HepG2 (cell line): ENCODE results near the gene ABI3BP. TPM values are rescaled to one million over a fixed set of nuclear protein-coding genes. Genes with fewer than 3 reads are reported as not detected.

Source experiments
- ATAC-seq: fragments of 200-7000 bp; cut with Tn5 transposase; 3 replicates; pipeline ENCODE4 v1.9.1; 2020; ENCODE audit warnings: mild to moderate bottlenecking, moderate library complexity
- BruUV-seq: library from RNA; stranded (reverse); fragments of 400-500 nt; replicated peaks from 2 replicates; lab custom pipeline; 2021; lab: Mats Ljungman, UMichigan
- CTCF ChIA-PET: fragments of 300-600 bp; formaldehyde crosslinking; extraction: SDS; loops from one replicate; lab custom pipeline; 2021; ENCODE audit warnings: low total read pairs, inconsistent platforms, low intra/inter-chr PET ratio; lab: Yijun Ruan, JAX
- POLR2A ChIA-PET: fragments of 350-600 bp; sonication (Branson Sonifier 250); formaldehyde crosslinking; loops from one replicate; lab custom pipeline; 2020; ENCODE audit warnings: antibody characterized with exemption, inconsistent platforms; lab: Yijun Ruan, JAX
- DNase-seq: peaks from one replicate; pipeline ENCODE4 v3.0.0-alpha.2; 2015; ENCODE audit warnings: low spot score
- FAIRE-seq: peaks from 3 replicates; lab custom pipeline; 2011; peaks lifted over from hg19 to GRCh38; lab: Jason Lieb, UNC
- H2AFZ ChIP-seq: one replicate; pipeline ENCODE4 v1.6.1; 2011; ENCODE audit warnings: low read length, inconsistent platforms
- H3K27ac ChIP-seq: fragments of 300-600 bp; 3 replicates; pipeline ENCODE4 v1.8.0; 2011; ENCODE audit warnings: mixed run types, mild to moderate bottlenecking, mixed read lengths, low read length, inconsistent platforms; ENCODE audit not compliant: insufficient read depth; ENCODE audit errors: extremely low read length
- H3K27me3 ChIP-seq, 2 experiments: fragments of 200-600 bp in 1 of 2; 2 replicates in 1 of 2; 3 replicates in 1 of 2; pipeline versions ENCODE4 v1.6.0 to v1.8.0; 2011; ENCODE audit warnings: low read length in 2 of 2, mild to moderate bottlenecking in 2 of 2, moderate library complexity in 2 of 2, inconsistent platforms in 1 of 2; ENCODE audit not compliant: insufficient read depth in 2 of 2, control insufficient read depth in 1 of 2
- H3K36me3 ChIP-seq, 2 experiments: fragments of 200-600 bp in 1 of 2; replicated peaks in 1 of 2; 2 replicates in 1 of 2; 3 replicates in 1 of 2; pipeline versions ENCODE4 v1.5.1 to v1.8.0; 2011; ENCODE audit warnings: low read length in 2 of 2, inconsistent platforms in 1 of 2; ENCODE audit not compliant: insufficient read depth in 2 of 2, control insufficient read depth in 1 of 2
- H3K4me1 ChIP-seq: 2 replicates; pipeline ENCODE4 v1.5.1; 2012; ENCODE audit warnings: low read length, inconsistent platforms; ENCODE audit not compliant: insufficient read depth
- H3K4me2 ChIP-seq: 2 replicates; pipeline ENCODE4 v1.6.0; 2011; ENCODE audit warnings: low read depth, low read length, inconsistent platforms
- H3K4me3 ChIP-seq, 3 experiments: fragments of 200-600 bp in 1 of 3; sonication (generic), shearing (Covaris generic) in 1 of 3; replicated peaks in 1 of 3; 2 replicates each; pipeline ENCODE4 v1.5.1; 2011 to 2016; ENCODE audit warnings: low read length in 3 of 3, inconsistent platforms in 2 of 3, low read depth in 2 of 3, mild to moderate bottlenecking in 2 of 3, control low read depth in 1 of 3, mixed read lengths in 1 of 3; ENCODE audit not compliant: insufficient read depth in 1 of 3
- H3K79me2 ChIP-seq: one replicate; pipeline ENCODE4 v1.6.1; 2011; ENCODE audit warnings: low read length, inconsistent platforms; ENCODE audit not compliant: insufficient read depth
- H3K9ac ChIP-seq: 2 replicates; pipeline ENCODE4 v1.6.0; 2011; ENCODE audit warnings: mild to moderate bottlenecking, low read depth, low read length, inconsistent platforms; ENCODE audit not compliant: insufficient read depth
- H3K9me3 ChIP-seq: 2 replicates; pipeline ENCODE4 v1.5.1; 2012; ENCODE audit warnings: mild to moderate bottlenecking, low read length
- H4K20me1 ChIP-seq: 2 replicates; pipeline ENCODE4 v1.6.0; 2011; ENCODE audit warnings: inconsistent platforms, mild to moderate bottlenecking, low read length, moderate library complexity; ENCODE audit not compliant: insufficient read depth
- MAFF ChIP-seq: IDR thresholded peaks from 2 replicates; pipeline ENCODE4 v1.6.1; 2011; ENCODE audit warnings: low read depth, low read length, improper control_type of control experiment
- MAFK ChIP-seq, 2 experiments: IDR thresholded peaks in 1 of 2; conservative IDR thresholded peaks in 1 of 2; 2 replicates each; pipeline ENCODE4 v1.6.1; 2011; ENCODE audit warnings: improper control_type of control experiment in 2 of 2, low read length in 2 of 2
- MXD4 ChIP-seq: IDR thresholded peaks from 2 replicates; pipeline ENCODE4 v1.6.1; 2016; ENCODE audit warnings: mild to moderate bottlenecking, missing biosample characterization, missing genetic modification reagents
- NFATC3 ChIP-seq: sonication (generic); formaldehyde crosslinking; IDR thresholded peaks from 2 replicates; pipeline ENCODE4 v1.5.1; 2020; ENCODE audit warnings: mild to moderate bottlenecking, missing genetic modification reagents
- NR1H2 ChIP-seq: sonication (generic); formaldehyde crosslinking; IDR thresholded peaks from 2 replicates; pipeline ENCODE4 v1.8.1; 2022; ENCODE audit warnings: low read depth, missing genetic modification reagents, borderline replicate concordance
- PTBP1 ChIP-seq: fragments of 200-400 bp; formaldehyde crosslinking; IDR thresholded peaks from 2 replicates; pipeline ENCODE4 v1.6.1; 2018; ENCODE audit warnings: low read length, low read depth; ENCODE audit not compliant: poor library complexity, severe bottlenecking
- STAG1 ChIP-seq: sonication (generic); formaldehyde crosslinking; IDR thresholded peaks from 2 replicates; pipeline ENCODE4 v1.4.0; 2020; ENCODE audit warnings: missing genetic modification reagents
- STAT5B ChIP-seq: sonication (generic); formaldehyde crosslinking; IDR thresholded peaks from 2 replicates; pipeline ENCODE4 v1.4.0; 2020; ENCODE audit warnings: missing genetic modification reagents
- TSC22D2 ChIP-seq: sonication (generic); formaldehyde crosslinking; IDR thresholded peaks from 2 replicates; pipeline ENCODE4 v1.5.1; 2020; ENCODE audit warnings: missing genetic modification reagents, mild to moderate bottlenecking, borderline replicate concordance
- ZNF12 ChIP-seq: sonication (generic); formaldehyde crosslinking; IDR thresholded peaks from 2 replicates; pipeline ENCODE4 v1.5.0; 2020; ENCODE audit warnings: missing genetic modification reagents
- ZNF20 ChIP-seq: sonication (generic); formaldehyde crosslinking; IDR thresholded peaks from 2 replicates; pipeline ENCODE4 v1.4.0; 2020; ENCODE audit warnings: mild to moderate bottlenecking, moderate library complexity, missing genetic modification reagents
- ZNF354B ChIP-seq: sonication (generic); formaldehyde crosslinking; IDR thresholded peaks from 2 replicates; pipeline ENCODE4 v1.8.0; 2022; ENCODE audit warnings: mild to moderate bottlenecking, missing genetic modification reagents
- ZNF670 ChIP-seq: sonication (generic); formaldehyde crosslinking; IDR thresholded peaks from 2 replicates; pipeline ENCODE4 v1.8.0; 2022; ENCODE audit warnings: mild to moderate bottlenecking, missing genetic modification reagents, borderline replicate concordance
- ZNF772 ChIP-seq: sonication (generic); formaldehyde crosslinking; IDR thresholded peaks from 2 replicates; pipeline ENCODE4 v1.5.0; 2020; ENCODE audit warnings: mild to moderate bottlenecking, missing genetic modification reagents
- ZNF800 ChIP-seq: sonication (generic); formaldehyde crosslinking; IDR thresholded peaks from 2 replicates; pipeline ENCODE4 v1.4.0; 2020; ENCODE audit warnings: missing genetic modification reagents
- WGBS: methylation state at CpG from one replicate; pipeline ENCODE4 v1.1.6; 2017; ENCODE audit warnings: low lambda C conversion rate; 5-methylcytosine and 5-hydroxymethylcytosine counted together
- in situ Hi-C: cut with HindIII; loops from 2 replicates; pipeline ENCODE4 v1.10.0; 2017; ENCODE audit warnings: low pct_unique_long_range_greater_than_20kb; ENCODE audit not compliant: extremely low pct_ligation_motif_present
- intact Hi-C: fragments of 100-400 bp; cut with micrococcal nuclease; formaldehyde crosslinking; loops from one replicate; pipeline ENCODE4 v1.10.0; 2022; ENCODE audit not compliant: unreplicated experiment
- polyA plus RNA-seq, 8 experiments: library from polyadenylated mRNA; depleted of rRNA in 3 of 8; stranded (reverse) in 7 of 8; unstranded in 1 of 8; fragments of >200 nt; fragmentation: Illumina TruSeq in 4 of 8; extraction: Trizol in 4 of 8; gene quantifications; 2 replicates each; pipeline versions ENCODE4 v1.2.1 to v1.2.3, GENCODE V29; 2011 to 2016; ENCODE audit warnings: low read depth in 4 of 8, missing spikeins in 1 of 8, mixed read lengths in 1 of 8; ENCODE audit not compliant: insufficient read depth in 1 of 8
- total RNA-seq, 5 experiments: library from RNA; depleted of rRNA; stranded (reverse); fragments of >200 nt; fragmentation: Illumina TruSeq; extraction: Trizol; gene quantifications; 2 replicates each; pipeline ENCODE4 v1.2.3, GENCODE V29; 2016; ENCODE audit warnings: low read depth in 1 of 5
- TF ChIP-seq, protein P1 (sequence below): sonication (generic); formaldehyde crosslinking; IDR thresholded peaks from 2 replicates; pipeline ENCODE4 v1.5.1; 2020; ENCODE audit warnings: mild to moderate bottlenecking, missing genetic modification reagents, moderate library complexity
- TF ChIP-seq, protein P2 (sequence below): sonication (generic); formaldehyde crosslinking; IDR thresholded peaks from 2 replicates; pipeline ENCODE4 v1.4.0; 2020; ENCODE audit warnings: missing genetic modification reagents, borderline replicate concordance

ABI3BP gene
- total and polyA plus RNA-seq, 2 of the 13 experiments (the other 11 are each of a cell fraction or from before 2014, with no cell fraction given) = not detected

GRCh38 chr3:100836661-100837060 lies 156.6 kb downstream of the ABI3BP start:
- intact Hi-C loops = no loop called here

GRCh38 chr3:100834332-100834731 lies 158.9 kb downstream of the ABI3BP start:
- TF ChIP-seq TSC22D2 (CRISPR knock-in tag) (no peak), ZNF354B (CRISPR knock-in tag) (no peak), MAFF (peak; percentile 24; the same call in 1 of the 2 replicates), ZNF670 (CRISPR knock-in tag) (no peak), MAFK (conservative IDR thresholded peaks at IDR 0.05 in 1 of 2, IDR thresholded peaks at IDR 0.05 in 1 of 2; ENCODE audit: low read length in 2 of 2) (peak in 1 of 2 experiments; percentile 19; a peak in 2 of 4 replicates), ZNF800 (CRISPR knock-in tag) (no peak), PTBP1 (no peak), STAG1 (no peak), NR1H2 (CRISPR knock-in tag) (no peak)
- TF ChIP-seq, protein P1, sequence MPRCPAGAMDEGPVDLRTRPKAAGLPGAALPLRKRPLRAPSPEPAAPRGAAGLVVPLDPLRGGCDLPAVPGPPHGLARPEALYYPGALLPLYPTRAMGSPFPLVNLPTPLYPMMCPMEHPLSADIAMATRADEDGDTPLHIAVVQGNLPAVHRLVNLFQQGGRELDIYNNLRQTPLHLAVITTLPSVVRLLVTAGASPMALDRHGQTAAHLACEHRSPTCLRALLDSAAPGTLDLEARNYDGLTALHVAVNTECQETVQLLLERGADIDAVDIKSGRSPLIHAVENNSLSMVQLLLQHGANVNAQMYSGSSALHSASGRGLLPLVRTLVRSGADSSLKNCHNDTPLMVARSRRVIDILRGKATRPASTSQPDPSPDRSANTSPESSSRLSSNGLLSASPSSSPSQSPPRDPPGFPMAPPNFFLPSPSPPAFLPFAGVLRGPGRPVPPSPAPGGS (CRISPR knock-in tag) = no peak
- FAIRE-seq (no peak), DNase-seq (no peak), ATAC-seq (no peak)
- Histone ChIP-seq H3K4me1 (peaks cover 19% of the 10 kb centered on the region), H3K9ac (no peak overlapping the region), H3K4me3 (no peak overlapping the region), H3K79me2 (no peaks in the 10 kb centered on the region), H3K27ac (no peak overlapping the region), H3K4me2 (no peak overlapping the region), H3K27me3 (peaks cover 0 to 11% of the 10 kb centered on the region in 2 experiments; a peak in 2 of 5 replicates), H3K36me3 (no peaks in the 10 kb centered on the region), H4K20me1 (no peaks in the 10 kb centered on the region; the same call in 1 of the 2 replicates), H2AFZ (no peak overlapping the region), H3K9me3 (no peaks in the 10 kb centered on the region)
- intact Hi-C loops = no loop called here
- POLR2A ChIA-PET = no interaction called here
- no TSS peak for BruUV-seq
- CTCF ChIA-PET = no interaction called here
- in situ Hi-C loops = no loop called here
- WGBS = 44% methylated on average over 5 of the region's 5 CpGs

More at GRCh38 chr3:100836661-100837060, 156.6 kb downstream of the ABI3BP start:
- no TSS peak for BruUV-seq
- ChIA-PET POLR2A (no interaction called here), CTCF (no interaction called here)
- Histone ChIP-seq H3K4me2 (no peak overlapping the region), H3K36me3 (no peaks in the 10 kb centered on the region), H3K27ac (no peak overlapping the region), H3K79me2 (no peaks in the 10 kb centered on the region), H2AFZ (no peak overlapping the region), H4K20me1 (no peaks in the 10 kb centered on the region; the same call in 1 of the 2 replicates), H3K9ac (no peak overlapping the region), H3K27me3 (peaks cover 0 to 6% of the 10 kb centered on the region in 2 experiments; a peak in 2 of 5 replicates), H3K4me3 (no peak overlapping the region), H3K4me1 (peaks cover 19% of the 10 kb centered on the region), H3K9me3 (no peaks in the 10 kb centered on the region)
- ATAC-seq (no peak), FAIRE-seq (no peak), DNase-seq (no peak)
- in situ Hi-C loops = no loop called here
- TF ChIP-seq NFATC3 (CRISPR knock-in tag) (no peak), ZNF772 (CRISPR knock-in tag) (no peak), STAT5B (no peak), ZNF12 (no peak), MXD4 (CRISPR knock-in tag) (no peak), ZNF20 (CRISPR knock-in tag) (no peak)
- TF ChIP-seq, protein P2, sequence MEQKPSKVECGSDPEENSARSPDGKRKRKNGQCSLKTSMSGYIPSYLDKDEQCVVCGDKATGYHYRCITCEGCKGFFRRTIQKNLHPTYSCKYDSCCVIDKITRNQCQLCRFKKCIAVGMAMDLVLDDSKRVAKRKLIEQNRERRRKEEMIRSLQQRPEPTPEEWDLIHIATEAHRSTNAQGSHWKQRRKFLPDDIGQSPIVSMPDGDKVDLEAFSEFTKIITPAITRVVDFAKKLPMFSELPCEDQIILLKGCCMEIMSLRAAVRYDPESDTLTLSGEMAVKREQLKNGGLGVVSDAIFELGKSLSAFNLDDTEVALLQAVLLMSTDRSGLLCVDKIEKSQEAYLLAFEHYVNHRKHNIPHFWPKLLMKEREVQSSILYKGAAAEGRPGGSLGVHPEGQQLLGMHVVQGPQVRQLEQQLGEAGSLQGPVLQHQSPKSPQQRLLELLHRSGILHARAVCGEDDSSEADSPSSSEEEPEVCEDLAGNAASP (CRISPR knock-in tag) = no peak
- WGBS = 6% methylated on average over 1 of the region's 1 CpG
